Fibroblast of the aortic adventitia (primary cell): Measurements from ENCODE around the gene PCBP3. TPM values are rescaled to one million over a fixed set of nuclear protein-coding genes. Genes with fewer than 3 reads are reported as not detected.

ENCODE experiments used
- DNase-seq: peaks from one replicate; pipeline ENCODE4 v3.0.0-alpha.2; 2010; ENCODE audit warnings: low read depth
- H3K4me3 ChIP-seq: 2 replicates; pipeline ENCODE4 v1.5.1; 2011; ENCODE audit warnings: low read depth, mild to moderate bottlenecking, control low read depth, low read length, moderate library complexity
- CTCF ChIP-seq: IDR thresholded peaks from 2 replicates; pipeline ENCODE4 v1.5.1; 2011; ENCODE audit warnings: mild to moderate bottlenecking, low read length, control low read depth, inconsistent platforms; ENCODE audit not compliant: insufficient read depth
- total RNA-seq: library from RNA; depleted of rRNA; stranded (reverse); fragments of >200 nt; gene quantifications from 2 replicates; pipeline ENCODE4 v1.2.3, GENCODE V29; 2012; ENCODE audit warnings: low replicate concordance

Gene PCBP3
- total RNA-seq, 1 donor, result 1.2 TPM

GRCh38 chr21:45824546-45825215, 181.2 kb downstream of the PCBP3 start:
- TF ChIP-seq CTCF, result no peak
- H3K4me3 ChIP-seq, result no peak overlapping the region
- DNase-seq, result no peak

GRCh38 chr21:45825219-45825618, 181.7 kb downstream of the PCBP3 start:
- no peak for DNase-seq
- TF ChIP-seq CTCF, result no peak
- no peak overlapping the region for H3K4me3 ChIP-seq

- TF ChIP-seq CTCF, result no peak
- H3K4me3 ChIP-seq, result no peak overlapping the region
- no peak for DNase-seq
Observed at GRCh38 chr21:45826676-45827301, 183.3 kb downstream of the PCBP3 start.

GRCh38 chr21:45827302-45827692, 183.8 kb downstream of the PCBP3 start:
- H3K4me3 ChIP-seq, result no peak overlapping the region
- no peak for TF ChIP-seq CTCF
- no peak for DNase-seq

GRCh38 chr21:45827881-45828579, 184.5 kb downstream of the PCBP3 start:
- no peak for TF ChIP-seq CTCF
- H3K4me3 ChIP-seq, result no peak overlapping the region

DNA sequence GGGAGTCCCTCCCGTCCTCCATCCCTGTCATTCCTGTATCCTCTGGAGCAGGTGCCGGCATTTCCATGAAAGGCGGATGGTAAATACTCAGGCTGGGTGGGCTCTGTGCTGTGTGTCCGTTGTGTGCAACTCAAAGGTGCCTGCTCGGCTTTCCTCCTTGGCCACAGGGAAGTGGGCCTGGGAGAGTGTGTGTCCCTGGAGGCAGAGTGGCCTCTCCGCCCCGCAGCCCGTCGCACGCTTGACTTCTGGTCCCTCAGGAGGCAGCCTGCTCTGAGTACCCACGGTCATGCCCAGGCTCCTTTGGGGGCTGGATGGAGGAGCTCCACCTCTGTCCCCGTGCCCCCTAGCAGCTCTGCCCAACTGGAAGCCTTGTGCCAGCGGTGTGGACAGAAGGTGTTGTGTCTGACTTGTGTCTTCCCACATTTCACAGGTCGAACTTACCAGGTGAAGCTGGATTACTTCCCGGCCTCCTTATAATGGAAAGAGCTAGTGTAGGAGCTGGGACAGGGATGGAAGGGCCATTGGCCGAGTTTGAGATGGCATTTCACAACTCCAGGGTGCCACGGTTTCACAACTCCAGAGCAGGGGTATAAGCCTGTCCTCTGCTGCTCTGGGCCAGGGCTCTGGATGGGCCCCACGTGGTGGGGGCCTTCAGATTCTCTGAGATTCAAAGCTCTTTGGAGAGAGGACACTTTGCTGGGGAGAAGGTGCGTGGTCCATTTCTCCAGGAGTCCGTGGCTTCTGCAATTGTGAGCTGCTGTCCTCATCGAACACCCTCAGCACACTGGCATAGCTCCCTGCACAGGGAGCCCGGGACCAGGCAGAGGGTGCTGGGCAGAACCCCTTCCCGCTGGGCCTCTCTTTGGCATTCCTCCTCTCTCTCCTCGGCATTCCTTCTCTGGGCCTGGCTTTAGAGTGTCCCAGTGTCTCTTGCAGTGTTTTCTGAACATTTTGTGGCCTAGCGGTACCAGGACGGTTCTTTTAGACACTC, 185.3 kb downstream of the PCBP3 start:
- TF ChIP-seq CTCF, result no peak
- no peak for DNase-seq
- no peak overlapping the region for H3K4me3 ChIP-seq

More at GRCh38 chr21:45827881-45828579, 184.5 kb downstream of the PCBP3 start:
- DNase-seq, result no peak
